H1 (cell line): ENCODE results near the gene B3GALT5. TPM values are rescaled to one million over a fixed set of nuclear protein-coding genes. Genes with fewer than 3 reads are reported as not detected.

Source experiments
- ATF2 ChIP-seq: IDR thresholded peaks from 2 replicates; pipeline ENCODE4 v1.6.1; 2012; ENCODE audit warnings: low read length, inconsistent platforms
- CTBP2 ChIP-seq: IDR thresholded peaks from 2 replicates; pipeline ENCODE4 v1.7.0; 2011; ENCODE audit warnings: borderline replicate concordance, mild to moderate bottlenecking, moderate library complexity, mixed read lengths, low read length; ENCODE audit not compliant: insufficient read depth, insufficient read length
- EGR1 ChIP-seq: IDR thresholded peaks from 2 replicates; pipeline ENCODE4 v1.6.1; 2011; ENCODE audit warnings: low read depth, low read length, borderline replicate concordance
- MAFK ChIP-seq: IDR thresholded peaks from 2 replicates; pipeline ENCODE4 v1.6.1; 2012; ENCODE audit warnings: low read depth, mild to moderate bottlenecking, improper control_type of control experiment, low read length
- polyA plus RNA-seq, 7 experiments: library from polyadenylated mRNA; depleted of rRNA in 3 of 7; stranded (reverse) in 5 of 7; unstranded in 2 of 7; fragments of >200 nt in 5 of 7; fragments of 200-250 nt in 2 of 7; gene quantifications; 1 replicate in 5 of 7; 2 replicates in 1 of 7; 4 replicates in 1 of 7; pipeline versions ENCODE4 v1.2.1 to v1.2.3, GENCODE V29; 2011 to 2013; ENCODE audit warnings: missing spikeins in 2 of 7, mixed read lengths in 2 of 7
- total RNA-seq: library from RNA; stranded (reverse); fragmentation: NEBNext Ultra II Directional; extraction: Animal tissue kit (Norgen Biotek cat#: 25700); gene quantifications from 2 replicates; pipeline ENCODE4 v1.2.1, GENCODE V29; 2021

B3GALT5 gene
- total and polyA plus RNA-seq, 2 of the 8 experiments (the other 6 are each of a cell fraction or from before 2014, with no cell fraction given), result 11.9 to 25.1 TPM

- TF ChIP-seq MAFK (no peak), ATF2 (no peak), EGR1 (no peak), CTBP2 (no peak)
Observed at GRCh38 chr21:39580744-39581143, 32.0 kb upstream of the B3GALT5 start (continued).
